ENCODE measurements around the gene FOXF2.

DNA sequence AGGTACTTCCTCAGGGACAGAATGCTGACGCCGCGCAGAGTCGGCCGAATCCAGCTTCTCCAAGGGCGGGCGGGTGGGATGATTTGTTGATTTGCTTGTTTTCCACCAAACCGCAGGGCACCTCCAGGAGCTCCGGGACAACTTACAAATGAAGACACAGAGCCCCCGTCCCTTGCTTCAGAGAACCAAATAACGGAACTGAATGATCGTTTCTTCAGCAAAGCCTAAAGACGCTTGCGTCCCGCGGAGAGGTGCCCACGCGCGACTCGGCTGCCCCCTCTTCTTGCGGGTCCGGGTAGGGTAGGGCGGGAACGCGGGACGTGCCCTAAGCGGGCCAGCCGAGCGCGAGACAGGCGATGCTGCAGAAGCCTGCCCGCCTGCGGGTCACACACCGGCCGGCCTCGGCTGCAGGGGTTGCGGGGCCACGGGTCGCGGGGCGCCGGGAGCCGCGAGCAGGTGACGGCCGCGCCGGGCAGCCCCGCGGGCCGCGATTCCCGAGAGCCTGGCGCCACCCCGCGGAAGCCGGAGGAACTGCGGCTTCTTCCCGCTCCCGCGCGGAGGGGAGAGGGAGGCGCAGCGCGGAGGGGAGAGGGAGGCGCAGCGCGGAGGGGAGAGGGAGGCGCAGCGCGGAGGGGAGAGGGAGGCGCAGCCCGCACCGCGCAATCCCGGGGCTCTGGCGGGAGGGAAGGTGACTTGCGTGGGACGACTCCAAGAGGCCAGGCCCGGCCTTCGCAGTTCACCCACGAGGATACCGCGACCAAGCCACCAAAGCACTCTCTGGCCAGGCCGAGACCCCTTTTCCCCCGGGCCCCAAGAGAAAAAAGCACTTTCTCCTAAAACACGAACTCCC, 7.7 kb upstream of the FOXF2 start:
- TF ChIP-seq ZNF274 (IDR thresholded peaks at IDR 0.05; ENCODE audit: low read depth, low read length) (no peak), SUZ12 (IDR thresholded peaks at IDR 0.05; ENCODE audit: extremely low read depth, insufficient read depth, insufficient read length) (no peak)

Data from NT2/D1 (cell line).